ENCODE data around the gene DENND2A.

GRCh38 chr7:140643416-140643815 is 2.8 kb upstream of the DENND2A start:
- TF ChIP-seq EHMT2 (IDR thresholded peaks at IDR 0.05; ENCODE audit: low read depth), result no peak
- no peak for TF ChIP-seq MAX (IDR thresholded peaks at IDR 0.05)

All from A549 (cell line).